Measurements from ENCODE around the gene CCSER1.

DNA sequence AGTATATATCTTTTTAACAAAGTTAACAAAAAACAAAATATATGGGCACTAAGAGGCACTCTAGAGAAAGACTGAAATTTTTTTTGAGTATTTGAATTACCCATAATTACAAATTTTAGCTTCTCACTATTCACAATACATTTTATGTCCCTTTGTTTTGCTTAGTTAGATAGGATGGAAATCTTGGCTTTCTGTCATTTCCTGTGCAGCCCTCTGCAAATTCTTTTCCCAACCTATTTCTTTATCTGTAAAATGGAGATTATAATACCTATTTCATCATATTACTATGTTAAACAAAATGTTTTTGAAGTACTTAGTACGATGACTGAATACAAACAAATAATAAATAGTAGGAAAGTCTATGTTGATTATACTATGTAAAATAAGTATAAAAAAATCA, 710.0 kb downstream of the CCSER1 start:
- TF ChIP-seq RXRA (IDR thresholded peaks at IDR 0.05), result no peak
- TF ChIP-seq CTCF (IDR thresholded peaks at IDR 0.05; ENCODE audit: low read depth, low read length, missing input control), result no peak
- no peak for TF ChIP-seq YY1 (IDR thresholded peaks at IDR 0.05)
- no peak for TF ChIP-seq RAD21 (IDR thresholded peaks at IDR 0.05)
- TF ChIP-seq, protein P1, sequence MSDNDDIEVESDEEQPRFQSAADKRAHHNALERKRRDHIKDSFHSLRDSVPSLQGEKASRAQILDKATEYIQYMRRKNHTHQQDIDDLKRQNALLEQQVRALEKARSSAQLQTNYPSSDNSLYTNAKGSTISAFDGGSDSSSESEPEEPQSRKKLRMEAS (IDR thresholded peaks at IDR 0.05), result no peak
- TF ChIP-seq, protein P2, sequence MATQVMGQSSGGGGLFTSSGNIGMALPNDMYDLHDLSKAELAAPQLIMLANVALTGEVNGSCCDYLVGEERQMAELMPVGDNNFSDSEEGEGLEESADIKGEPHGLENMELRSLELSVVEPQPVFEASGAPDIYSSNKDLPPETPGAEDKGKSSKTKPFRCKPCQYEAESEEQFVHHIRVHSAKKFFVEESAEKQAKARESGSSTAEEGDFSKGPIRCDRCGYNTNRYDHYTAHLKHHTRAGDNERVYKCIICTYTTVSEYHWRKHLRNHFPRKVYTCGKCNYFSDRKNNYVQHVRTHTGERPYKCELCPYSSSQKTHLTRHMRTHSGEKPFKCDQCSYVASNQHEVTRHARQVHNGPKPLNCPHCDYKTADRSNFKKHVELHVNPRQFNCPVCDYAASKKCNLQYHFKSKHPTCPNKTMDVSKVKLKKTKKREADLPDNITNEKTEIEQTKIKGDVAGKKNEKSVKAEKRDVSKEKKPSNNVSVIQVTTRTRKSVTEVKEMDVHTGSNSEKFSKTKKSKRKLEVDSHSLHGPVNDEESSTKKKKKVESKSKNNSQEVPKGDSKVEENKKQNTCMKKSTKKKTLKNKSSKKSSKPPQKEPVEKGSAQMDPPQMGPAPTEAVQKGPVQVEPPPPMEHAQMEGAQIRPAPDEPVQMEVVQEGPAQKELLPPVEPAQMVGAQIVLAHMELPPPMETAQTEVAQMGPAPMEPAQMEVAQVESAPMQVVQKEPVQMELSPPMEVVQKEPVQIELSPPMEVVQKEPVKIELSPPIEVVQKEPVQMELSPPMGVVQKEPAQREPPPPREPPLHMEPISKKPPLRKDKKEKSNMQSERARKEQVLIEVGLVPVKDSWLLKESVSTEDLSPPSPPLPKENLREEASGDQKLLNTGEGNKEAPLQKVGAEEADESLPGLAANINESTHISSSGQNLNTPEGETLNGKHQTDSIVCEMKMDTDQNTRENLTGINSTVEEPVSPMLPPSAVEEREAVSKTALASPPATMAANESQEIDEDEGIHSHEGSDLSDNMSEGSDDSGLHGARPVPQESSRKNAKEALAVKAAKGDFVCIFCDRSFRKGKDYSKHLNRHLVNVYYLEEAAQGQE (IDR thresholded peaks at IDR 0.05), result no peak
- TF ChIP-seq JUND (IDR thresholded peaks at IDR 0.05), result no peak
- no peak for TF ChIP-seq TAF1 (conservative IDR thresholded peaks at IDR 0.05)
- no peak for TF ChIP-seq SP1 (IDR thresholded peaks at IDR 0.05)
- TF ChIP-seq EGR1 (IDR thresholded peaks at IDR 0.05; ENCODE audit: low read depth in 2 of 2), result no peak

Data from liver (tissue), 3 donors.